Stimulated activated CD8-positive, alpha-beta memory T cell treated with anti-CD3 and anti-CD28 coated beads, Interleukin-12 subunit alpha, Interleukin-12 subunit beta, amount 100 ng/mL, for 24 hours (primary cell): ENCODE data around the gene VEGFA.

Experiments
- DNase-seq: peaks from one replicate; pipeline ENCODE4 v3.0.0-alpha.2; 2020; ENCODE audit errors: extremely low read depth

The VEGFA gene

DNA sequence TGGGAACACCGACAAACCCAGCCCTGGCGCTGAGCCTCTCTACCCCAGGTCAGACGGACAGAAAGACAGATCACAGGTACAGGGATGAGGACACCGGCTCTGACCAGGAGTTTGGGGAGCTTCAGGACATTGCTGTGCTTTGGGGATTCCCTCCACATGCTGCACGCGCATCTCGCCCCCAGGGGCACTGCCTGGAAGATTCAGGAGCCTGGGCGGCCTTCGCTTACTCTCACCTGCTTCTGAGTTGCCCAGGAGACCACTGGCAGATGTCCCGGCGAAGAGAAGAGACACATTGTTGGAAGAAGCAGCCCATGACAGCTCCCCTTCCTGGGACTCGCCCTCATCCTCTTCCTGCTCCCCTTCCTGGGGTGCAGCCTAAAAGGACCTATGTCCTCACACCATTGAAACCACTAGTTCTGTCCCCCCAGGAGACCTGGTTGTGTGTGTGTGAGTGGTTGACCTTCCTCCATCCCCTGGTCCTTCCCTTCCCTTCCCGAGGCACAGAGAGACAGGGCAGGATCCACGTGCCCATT lies 15.3 kb downstream of the VEGFA start:
- DNase-seq, result no peak

DNA sequence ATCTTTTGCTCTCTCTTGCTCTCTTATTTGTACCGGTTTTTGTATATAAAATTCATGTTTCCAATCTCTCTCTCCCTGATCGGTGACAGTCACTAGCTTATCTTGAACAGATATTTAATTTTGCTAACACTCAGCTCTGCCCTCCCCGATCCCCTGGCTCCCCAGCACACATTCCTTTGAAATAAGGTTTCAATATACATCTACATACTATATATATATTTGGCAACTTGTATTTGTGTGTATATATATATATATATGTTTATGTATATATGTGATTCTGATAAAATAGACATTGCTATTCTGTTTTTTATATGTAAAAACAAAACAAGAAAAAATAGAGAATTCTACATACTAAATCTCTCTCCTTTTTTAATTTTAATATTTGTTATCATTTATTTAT lies 15.9 kb downstream of the VEGFA start:
- no peak for DNase-seq

DNA sequence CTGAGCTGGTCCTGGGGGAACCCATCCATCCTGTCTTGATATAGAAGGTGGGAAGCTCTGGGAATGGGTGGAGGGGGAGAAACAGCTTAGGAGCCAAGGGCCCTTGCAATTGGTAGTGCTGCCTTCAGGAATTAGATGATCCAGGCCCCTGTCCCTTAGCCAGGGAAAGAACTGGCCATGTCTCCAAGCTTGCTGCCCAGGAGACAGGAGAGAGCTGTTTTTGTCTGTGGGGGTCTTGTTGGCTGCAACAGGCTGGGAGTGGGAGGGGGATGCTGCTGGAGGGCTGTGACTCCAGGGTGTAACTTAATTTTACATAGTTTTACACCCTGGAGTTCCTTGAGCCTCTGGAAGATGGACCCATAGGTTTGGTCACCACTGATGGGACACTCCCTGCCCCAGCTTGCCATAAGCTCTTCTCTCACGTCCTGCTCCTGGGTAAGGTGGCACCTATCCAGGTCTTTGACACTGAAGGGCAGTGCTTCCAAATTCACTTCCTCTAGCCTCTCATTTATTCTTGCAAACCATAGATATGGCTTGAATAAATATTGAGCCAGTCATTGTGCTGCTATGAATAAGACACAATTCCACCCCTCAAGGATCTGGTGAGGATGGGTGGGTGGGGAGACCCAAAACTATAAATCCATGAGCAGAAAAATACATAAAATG lies 16.8 kb downstream of the VEGFA start:
- no peak for DNase-seq

GRCh38 chr6:43788301-43788700 lies 18.3 kb downstream of the VEGFA start:
- DNase-seq, result no peak

DNA sequence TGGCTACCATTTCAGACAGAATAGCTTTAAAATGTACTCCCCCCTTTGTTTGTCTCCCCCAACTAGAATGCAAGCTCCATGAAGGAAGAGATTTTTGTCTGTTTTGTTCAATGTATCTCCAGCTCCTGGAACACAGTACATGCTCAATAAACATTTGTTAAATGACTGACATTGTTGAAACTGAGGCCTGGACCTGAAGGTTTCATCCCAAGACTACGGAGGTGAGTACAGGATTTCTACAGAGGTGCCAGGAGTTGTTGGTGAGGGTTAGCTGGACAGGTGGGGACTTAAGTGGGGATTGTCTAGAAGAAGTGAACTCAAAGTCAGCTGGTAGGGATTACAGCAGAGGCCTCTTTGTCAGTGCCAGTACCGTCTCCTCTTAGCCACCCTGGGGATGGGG lies 19.4 kb downstream of the VEGFA start:
- no peak for DNase-seq

DNA sequence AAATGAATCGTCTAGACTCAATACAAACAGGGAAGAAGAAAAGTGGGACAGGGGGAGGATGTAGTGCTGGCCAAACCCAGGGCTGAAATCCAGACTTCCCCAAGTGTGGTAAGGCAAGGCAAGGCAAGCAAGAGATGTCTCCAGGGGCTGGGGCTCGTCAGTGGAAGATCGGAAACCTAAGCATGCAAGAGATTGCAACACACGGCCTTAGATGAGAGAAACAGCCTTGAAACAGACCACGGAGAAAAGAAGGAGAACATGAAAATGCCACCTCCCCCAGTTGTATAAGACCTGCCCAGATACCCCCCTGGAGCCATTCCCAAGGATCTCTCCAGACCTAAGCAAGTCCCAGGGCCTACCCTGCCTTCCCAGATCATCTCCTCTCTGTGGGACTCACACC lies 20.0 kb downstream of the VEGFA start:
- no peak for DNase-seq

GRCh38 chr6:43791745-43792422 lies 21.9 kb downstream of the VEGFA start:
- DNase-seq, result no peak

DNA sequence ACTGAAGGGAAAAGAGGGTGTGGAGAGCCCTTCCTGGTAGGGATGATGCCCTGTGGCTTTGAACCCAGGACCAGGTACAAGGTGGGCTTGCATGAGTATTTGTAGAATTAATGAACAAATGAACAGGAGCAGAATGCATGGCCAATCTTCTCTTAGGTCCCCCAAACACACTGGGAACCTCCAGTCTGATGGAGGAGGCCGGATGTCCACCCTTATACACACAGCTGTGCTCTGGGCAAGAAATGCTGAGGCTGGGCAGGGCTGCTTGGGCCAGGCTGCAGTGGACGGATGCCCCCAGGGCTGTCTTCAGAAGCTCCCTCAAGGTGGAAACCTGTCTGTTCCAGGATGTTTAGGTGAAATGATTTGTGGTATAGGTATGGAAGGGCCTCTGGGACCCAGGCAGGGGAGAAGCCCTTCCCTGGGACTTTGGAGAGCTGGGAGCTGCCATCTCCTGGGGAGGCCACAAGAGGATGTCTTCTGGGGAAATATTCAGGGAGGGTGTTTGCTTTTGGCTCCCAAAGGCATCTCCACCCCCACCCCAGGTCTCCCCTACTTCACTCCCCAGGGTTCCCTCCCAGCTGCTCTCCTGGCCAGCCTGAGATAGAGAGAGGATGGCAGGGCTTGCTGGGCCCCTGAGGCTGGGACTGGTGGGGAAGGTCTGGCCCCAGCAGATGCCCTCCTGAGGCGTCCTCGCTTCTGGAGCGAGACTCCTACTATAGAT lies 23.3 kb downstream of the VEGFA start:
- DNase-seq, result no peak

GRCh38 chr6:43793875-43794242 lies 23.8 kb downstream of the VEGFA start:
- no peak for DNase-seq

DNA sequence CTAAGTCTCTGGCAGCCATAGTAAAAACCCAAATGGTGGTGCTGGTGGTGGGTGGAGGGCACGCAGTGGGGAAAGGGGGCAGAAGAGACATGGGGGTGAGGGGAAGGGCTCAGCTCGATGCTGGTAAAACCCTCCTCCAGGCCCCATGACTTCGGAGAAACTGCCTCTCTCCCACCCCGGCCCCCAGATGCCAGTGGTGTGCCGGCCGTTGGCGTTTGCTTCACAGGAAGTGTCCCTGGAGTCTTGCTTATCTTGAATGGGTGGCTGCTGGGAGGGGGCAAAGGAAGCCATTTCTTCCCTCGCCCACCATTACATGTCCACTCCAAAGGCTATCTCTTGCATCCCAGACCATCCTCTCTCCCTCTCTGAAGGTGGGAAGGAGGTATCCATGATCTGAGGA lies 25.4 kb downstream of the VEGFA start:
- no peak for DNase-seq

- DNase-seq, result no peak
Measured at GRCh38 chr6:43796168-43796567, 26.2 kb downstream of the VEGFA start.

GRCh38 chr6:43796903-43797890 lies 27.2 kb downstream of the VEGFA start:
- DNase-seq, result no peak

DNA sequence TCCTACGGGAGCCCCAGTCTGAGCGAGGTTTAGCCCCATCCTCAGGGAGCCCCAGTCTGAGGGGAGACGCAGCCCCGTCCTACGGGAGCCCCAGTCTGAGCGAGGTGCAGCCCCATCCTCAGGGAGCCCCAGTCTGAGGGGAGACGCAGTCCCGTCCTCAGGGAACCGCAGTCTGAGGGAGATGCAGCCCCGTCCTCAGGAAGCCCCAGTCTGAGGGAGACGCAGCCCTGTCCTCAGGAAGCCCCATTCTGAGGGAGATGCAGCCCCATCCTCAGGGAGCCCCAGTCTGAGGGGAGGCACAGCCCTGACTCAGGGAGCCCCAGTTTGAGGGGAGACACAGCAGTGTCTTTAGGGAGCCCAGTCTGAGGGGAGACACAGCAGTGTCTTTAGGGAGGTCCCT lies 27.9 kb downstream of the VEGFA start:
- DNase-seq, result no peak

GRCh38 chr6:43798688-43799444 lies 28.9 kb downstream of the VEGFA start:
- no peak for DNase-seq

DNA sequence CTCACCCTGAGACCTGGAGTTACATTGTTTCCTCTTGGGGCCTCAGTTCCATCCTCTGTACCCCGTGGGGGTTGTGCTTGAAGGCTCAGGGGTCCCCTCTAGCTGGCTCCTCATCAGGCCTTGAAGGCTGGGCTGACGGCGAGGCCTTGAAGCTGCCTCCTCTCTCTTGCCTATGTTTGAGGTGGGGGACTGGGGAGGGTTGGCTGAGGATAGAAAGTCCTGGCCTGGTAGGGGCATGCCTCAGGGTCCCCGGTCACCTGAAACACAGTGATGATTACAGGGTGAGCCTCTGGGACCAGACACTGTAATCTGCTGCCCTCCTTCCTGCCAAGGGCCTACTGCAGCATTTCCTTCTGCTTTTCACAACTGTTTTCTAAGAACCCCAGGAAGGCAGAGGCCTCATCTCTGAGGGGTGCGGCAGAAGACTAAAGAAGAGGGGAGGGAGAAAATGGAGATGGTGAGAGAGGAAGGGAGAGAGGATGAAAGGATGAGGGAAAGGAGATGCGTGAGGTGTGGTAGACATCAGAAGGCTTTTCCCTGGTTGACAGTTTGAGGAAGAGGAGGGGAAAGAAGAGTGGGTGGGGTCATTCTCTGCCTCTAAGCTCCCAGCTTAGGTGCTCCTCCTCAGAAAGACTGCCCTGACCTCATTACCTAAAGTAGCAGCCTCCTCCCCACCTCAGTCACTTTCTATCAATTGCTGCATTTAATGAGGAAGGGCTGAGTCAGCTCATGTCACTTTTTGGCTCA lies 29.7 kb downstream of the VEGFA start:
- no peak for DNase-seq

DNA sequence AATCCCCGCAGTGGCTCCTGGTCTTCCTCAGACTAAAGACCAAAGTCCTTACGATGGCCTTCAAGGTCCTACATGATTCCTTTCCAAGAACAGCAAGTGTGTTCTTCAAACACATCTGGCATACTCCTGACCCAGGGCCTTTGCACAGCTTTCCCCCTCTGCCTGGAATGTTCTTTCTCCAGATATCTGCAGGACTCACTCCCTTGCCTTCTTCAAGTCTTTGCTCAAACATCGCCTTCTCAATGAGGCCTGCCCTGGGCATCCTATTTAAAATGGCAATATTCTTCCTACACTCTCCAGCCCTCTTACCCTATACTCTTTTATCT lies 30.2 kb downstream of the VEGFA start:
- no peak for DNase-seq

- no peak for DNase-seq
Measured at GRCh38 chr6:43800746-43801494, 30.9 kb downstream of the VEGFA start.

DNA sequence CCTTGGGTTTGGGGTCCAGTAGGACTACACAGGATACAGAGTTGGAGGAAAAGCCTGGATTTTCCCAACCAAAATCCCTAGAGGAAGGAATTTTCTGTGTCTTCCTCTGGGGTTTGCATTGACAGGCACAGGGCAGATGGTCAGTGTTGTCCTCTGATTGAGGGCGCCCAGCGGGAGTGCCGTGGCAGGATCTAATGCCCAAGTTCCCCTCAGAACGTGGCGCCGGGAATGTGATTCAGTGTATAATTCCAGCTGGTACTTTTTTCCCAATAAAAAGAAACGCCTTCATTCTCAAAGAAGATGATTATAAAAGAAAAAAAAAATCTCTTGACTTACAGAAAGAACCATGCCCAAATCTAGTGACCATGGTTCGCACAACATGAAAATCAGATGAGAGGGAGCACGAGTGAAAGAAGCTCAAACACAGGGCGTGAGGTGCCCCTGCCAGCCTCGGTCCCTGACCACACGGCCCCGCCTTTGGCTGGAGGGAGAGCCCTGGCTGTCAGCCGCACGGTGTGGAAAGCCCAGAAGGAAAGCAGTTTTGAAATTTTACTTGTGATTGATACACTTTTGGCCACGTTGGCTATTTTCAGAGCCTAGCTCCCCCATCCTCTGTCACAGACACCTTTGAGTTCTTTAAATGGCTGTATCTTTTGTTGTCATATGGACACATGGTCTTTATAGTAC lies 31.6 kb downstream of the VEGFA start:
- DNase-seq, result no peak
